ENCODE results near the gene NGLY1. TPM values are rescaled to one million over a fixed set of nuclear protein-coding genes. Genes with fewer than 3 reads are reported as not detected.

Gene NGLY1
- total RNA-seq (2014; rRNA removed; shearing (Covaris generic)) (88.1 and 97.5 TPM in 2 replicates), total RNA-seq (2022) (126 and 142 TPM in 2 replicates), Bru-seq, nascent RNA (percentile 96 among the genes with signal in this experiment), BruChase-seq, experiment 1, labeled RNA remaining after a 6-hour chase (percentile 87 among the genes with signal in this experiment), BruChase-seq, experiment 2, labeled RNA remaining after a 2-hour chase (percentile 89 among the genes with signal in this experiment)
- long read RNA-seq, transcript NGLY1-204 (11 exons, 2,024 nt) = minor isoform, 11 of 426 reads
- long read RNA-seq, transcript NGLY1-202 (12 exons, 2,473 nt) = major isoform, 303 of 426 reads
- long read RNA-seq, partial matches to known transcripts = 24 of 426 reads
- long read RNA-seq, other reads (novel, unspliced or antisense) = 85 of 426 reads

- CTCF ChIA-PET (ENCODE audit: unreplicated experiment) = interaction anchor here (0.7 to 1.2 kb wide), 2 partner anchors 48 to 122 kb away, joined by 3 to 4 read pairs; no protein-coding TSS in a partner anchor
- peak; percentile 91 for DNase-seq (ENCODE audit: low spot score)
- Histone ChIP-seq H3K36me3 (ENCODE audit: insufficient read depth, low read length) (peaks cover 38% of the 10 kb centered on the region), H3K4me1 (ENCODE audit: insufficient read depth, low read length, poor library complexity, severe bottlenecking) (peaks cover 58% of the 10 kb centered on the region), H2AFZ (ENCODE audit: low read length) (peak within 1 kb of the TSS; percentile 66; the same call in 1 of the 2 replicates), H3K79me2 (ENCODE audit: insufficient read depth, low read depth, low read length) (peaks cover 69% of the 10 kb centered on the region), H3K4me3 (ENCODE audit: low read depth, low read length, poor library complexity, severe bottlenecking) (peak within 1 kb of the TSS; percentile 90), H3K27ac (ENCODE audit: low read depth, low read length, poor library complexity, severe bottlenecking) (peak within 1 kb of the TSS; percentile 90), H3K9me2 (ENCODE audit: insufficient read depth, low read length) (no peaks in the 10 kb centered on the region), H3K4me2 (ENCODE audit: low read length) (peak within 1 kb of the TSS; percentile 88), H3K9me3 (ENCODE audit: low read length) (no peaks in the 10 kb centered on the region; the same call in 1 of the 2 replicates), H4K20me1 (ENCODE audit: insufficient read depth, low read length) (0 out of 2 replicates have a peak, but pooled peaks cover 3% of the 10 kb centered on the region)
- no TSS peak for BruUV-seq (replicated peaks)
- intact Hi-C loops (cut with micrococcal nuclease; ENCODE audit: unreplicated experiment) = loop anchor here (1.0 to 2.0 kb wide), 3 partner anchors 48 to 121 kb away; no protein-coding TSS in a partner anchor
- POLR2A ChIA-PET = interaction anchor here (0.8 to 2.0 kb wide), 16 partner anchors 10 to 143 kb away, joined by 3 to 16 read pairs (median 4); no protein-coding TSS in a partner anchor
- no peak for TF ChIP-seq EZH2phosphoT487 (IDR thresholded peaks at IDR 0.05; ENCODE audit: borderline replicate concordance, low read depth, low read length)
- TF ChIP-seq CTCF (conservative IDR thresholded peaks at IDR 0.05; ENCODE audit: low read length) = no peak
Measured at GRCh38 chr3:25782938-25783660, at the start of gene NGLY1. Gene NGLY1, minus strand, starts transcription at chr3:25783443. Its CDS starts 53 bp downstream, at chr3:25783390.

- Histone ChIP-seq H3K9me3 (ENCODE audit: low read length) (peaks cover 18% of the 10 kb centered on the region; the same call in 1 of the 2 replicates), H3K27ac (ENCODE audit: low read depth, low read length, poor library complexity, severe bottlenecking) (peak overlapping the region; percentile 81), H3K9me2 (ENCODE audit: insufficient read depth, low read length) (no peaks in the 10 kb centered on the region), H2AFZ (ENCODE audit: low read length) (peak overlapping the region; percentile 90), H4K20me1 (ENCODE audit: insufficient read depth, low read length) (no peaks in the 10 kb centered on the region), H3K4me1 (ENCODE audit: insufficient read depth, low read length, poor library complexity, severe bottlenecking) (peaks cover 68% of the 10 kb centered on the region), H3K79me2 (ENCODE audit: insufficient read depth, low read depth, low read length) (no peaks in the 10 kb centered on the region; the same call in 1 of the 2 replicates), H3K4me2 (ENCODE audit: low read length) (peak overlapping the region; percentile 77), H3K4me3 (ENCODE audit: low read depth, low read length, poor library complexity, severe bottlenecking) (peak overlapping the region; percentile 45), H3K36me3 (ENCODE audit: insufficient read depth, low read length) (no peaks in the 10 kb centered on the region; the same call in 1 of the 2 replicates)
- ChIA-PET CTCF (ENCODE audit: unreplicated experiment) (interaction anchor here (0.7 to 1.0 kb wide), 4 partner anchors 11 to 183 kb away, joined by 3 to 5 read pairs (median 4); no protein-coding TSS in a partner anchor), POLR2A (interaction anchor here (0.6 to 2.8 kb wide), 13 partner anchors 14 to 185 kb away, joined by 3 to 18 read pairs (median 5); partner anchors contain the start of genes NGLY1 and OXSM)
- TF ChIP-seq EZH2phosphoT487 (IDR thresholded peaks at IDR 0.05; ENCODE audit: borderline replicate concordance, low read depth, low read length) (no peak), CTCF (conservative IDR thresholded peaks at IDR 0.05; ENCODE audit: low read length) (peak; percentile 80)
- DNase-seq (ENCODE audit: low spot score) = peak; percentile 88
- intact Hi-C loops (cut with micrococcal nuclease; ENCODE audit: unreplicated experiment) = loop anchor here (1.0 to 2.0 kb wide), 3 partner anchors 41 to 166 kb away; partner anchors contain the start of genes NGLY1 and OXSM
- BruUV-seq (replicated peaks) = no TSS peak
Measured at GRCh38 chr3:25831578-25831977, 48.3 kb upstream of the NGLY1 start.
